ENCODE data around the gene PODXL2.

The PODXL2 gene

DNA sequence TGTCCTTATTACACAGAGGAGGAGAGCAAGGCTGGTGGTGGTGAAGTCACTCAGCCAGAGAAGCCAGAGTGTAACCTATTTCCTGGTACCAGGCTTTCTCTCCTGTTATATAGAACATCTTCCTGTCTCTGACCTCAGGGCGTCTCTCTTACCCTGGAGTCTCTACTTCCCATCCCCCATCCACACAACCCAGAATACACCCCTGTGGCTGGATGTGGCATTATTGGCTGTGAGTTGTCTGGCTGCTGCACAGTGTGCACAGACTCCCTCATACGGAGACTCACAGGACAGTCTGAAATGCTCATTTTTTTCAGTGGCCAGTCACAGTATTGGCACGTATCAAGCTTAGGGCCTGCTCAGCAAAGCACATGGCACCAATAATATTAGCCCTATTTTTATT lies 8.6 kb downstream of the PODXL2 start:
- H3K36me3 ChIP-seq (ENCODE audit: insufficient read depth): no peaks in the 10 kb centered on the region
- H3K4me1 ChIP-seq (ENCODE audit: low read depth, poor library complexity, severe bottlenecking): peaks cover 15% of the 10 kb centered on the region
- TF ChIP-seq, protein P1, sequence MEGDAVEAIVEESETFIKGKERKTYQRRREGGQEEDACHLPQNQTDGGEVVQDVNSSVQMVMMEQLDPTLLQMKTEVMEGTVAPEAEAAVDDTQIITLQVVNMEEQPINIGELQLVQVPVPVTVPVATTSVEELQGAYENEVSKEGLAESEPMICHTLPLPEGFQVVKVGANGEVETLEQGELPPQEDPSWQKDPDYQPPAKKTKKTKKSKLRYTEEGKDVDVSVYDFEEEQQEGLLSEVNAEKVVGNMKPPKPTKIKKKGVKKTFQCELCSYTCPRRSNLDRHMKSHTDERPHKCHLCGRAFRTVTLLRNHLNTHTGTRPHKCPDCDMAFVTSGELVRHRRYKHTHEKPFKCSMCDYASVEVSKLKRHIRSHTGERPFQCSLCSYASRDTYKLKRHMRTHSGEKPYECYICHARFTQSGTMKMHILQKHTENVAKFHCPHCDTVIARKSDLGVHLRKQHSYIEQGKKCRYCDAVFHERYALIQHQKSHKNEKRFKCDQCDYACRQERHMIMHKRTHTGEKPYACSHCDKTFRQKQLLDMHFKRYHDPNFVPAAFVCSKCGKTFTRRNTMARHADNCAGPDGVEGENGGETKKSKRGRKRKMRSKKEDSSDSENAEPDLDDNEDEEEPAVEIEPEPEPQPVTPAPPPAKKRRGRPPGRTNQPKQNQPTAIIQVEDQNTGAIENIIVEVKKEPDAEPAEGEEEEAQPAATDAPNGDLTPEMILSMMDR (conservative IDR thresholded peaks at IDR 0.05; ENCODE audit: low read depth, low read length): no peak
- no peaks in the 10 kb centered on the region for H4K20me1 ChIP-seq (ENCODE audit: insufficient read depth)
- no peak overlapping the region for H3K27ac ChIP-seq
- no peak overlapping the region for H2AFZ ChIP-seq (ENCODE audit: low read depth)
- no peak overlapping the region for H3K9ac ChIP-seq
- H3K27me3 ChIP-seq (ENCODE audit: insufficient read depth, low read depth): no peaks in the 10 kb centered on the region
- H3K4me3 ChIP-seq (IDR thresholded peaks at IDR 0.05; ENCODE audit: insufficient read depth, low read depth, low read length): no peak overlapping the region
- no peaks in the 10 kb centered on the region for H3K79me2 ChIP-seq (ENCODE audit: insufficient read depth, low read depth)
- H3K4me2 ChIP-seq: no peak overlapping the region

DNA sequence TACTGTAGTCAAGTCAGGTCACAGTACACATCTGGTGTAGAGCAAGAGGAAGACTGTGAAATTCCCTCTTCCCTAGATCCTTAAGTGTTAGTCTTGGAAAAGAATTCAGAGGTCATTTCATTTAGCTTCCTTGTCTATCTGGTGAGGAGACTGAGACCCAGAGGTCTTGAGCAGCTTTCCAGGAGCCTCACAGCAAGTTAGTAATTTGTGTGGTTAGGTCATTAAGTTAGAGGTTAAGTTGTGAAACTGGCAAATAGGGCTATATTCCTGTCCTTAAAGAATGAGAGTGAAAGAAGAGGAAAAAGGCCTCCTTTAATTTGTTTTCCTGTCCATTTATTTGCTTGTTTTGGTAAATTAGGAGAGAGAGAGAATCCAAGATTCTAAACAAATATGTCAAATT lies 9.0 kb downstream of the PODXL2 start:
- Histone ChIP-seq H3K4me2 (no peak overlapping the region), H3K36me3 (ENCODE audit: insufficient read depth) (no peaks in the 10 kb centered on the region), H3K9ac (no peak overlapping the region), H2AFZ (ENCODE audit: low read depth) (no peak overlapping the region), H3K79me2 (ENCODE audit: insufficient read depth, low read depth) (no peaks in the 10 kb centered on the region), H3K4me1 (ENCODE audit: low read depth, poor library complexity, severe bottlenecking) (peaks cover 15% of the 10 kb centered on the region), H4K20me1 (ENCODE audit: insufficient read depth) (no peaks in the 10 kb centered on the region), H3K27ac (no peak overlapping the region), H3K27me3 (ENCODE audit: insufficient read depth, low read depth) (no peaks in the 10 kb centered on the region), H3K4me3 (IDR thresholded peaks at IDR 0.05; ENCODE audit: insufficient read depth, low read depth, low read length) (no peak overlapping the region)
- TF ChIP-seq, protein P1 (conservative IDR thresholded peaks at IDR 0.05; ENCODE audit: low read depth, low read length): no peak

- TF ChIP-seq, protein P1 (conservative IDR thresholded peaks at IDR 0.05; ENCODE audit: low read depth, low read length): no peak
- H3K4me1 ChIP-seq (ENCODE audit: low read depth, poor library complexity, severe bottlenecking): peaks cover 15% of the 10 kb centered on the region
- H4K20me1 ChIP-seq (ENCODE audit: insufficient read depth): no peaks in the 10 kb centered on the region
- H3K4me2 ChIP-seq: no peak overlapping the region
- H3K27ac ChIP-seq: no peak overlapping the region
- H3K79me2 ChIP-seq (ENCODE audit: insufficient read depth, low read depth): no peaks in the 10 kb centered on the region
- H3K36me3 ChIP-seq (ENCODE audit: insufficient read depth): no peaks in the 10 kb centered on the region
- H3K4me3 ChIP-seq (IDR thresholded peaks at IDR 0.05; ENCODE audit: insufficient read depth, low read depth, low read length): no peak overlapping the region
- no peak overlapping the region for H3K9ac ChIP-seq
- no peak overlapping the region for H2AFZ ChIP-seq (ENCODE audit: low read depth)
- no peaks in the 10 kb centered on the region for H3K27me3 ChIP-seq (ENCODE audit: insufficient read depth, low read depth)
Observed at GRCh38 chr3:127639173-127640041, 10.4 kb downstream of the PODXL2 start.

DNA sequence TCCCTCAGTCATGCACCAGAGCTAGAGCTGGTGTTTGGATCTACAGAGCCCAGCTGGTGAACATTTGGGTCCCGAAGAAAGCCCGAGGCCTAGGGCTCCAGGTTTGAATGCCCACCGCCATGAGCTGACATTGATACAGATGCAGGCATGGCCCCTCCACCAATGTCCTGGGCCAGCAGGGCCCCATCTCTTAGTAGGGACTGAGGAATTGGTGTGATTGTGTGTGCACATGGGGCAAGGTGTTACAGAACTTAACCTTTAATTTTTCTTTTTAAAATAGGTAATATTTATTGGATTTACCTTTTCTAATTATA lies 11.0 kb downstream of the PODXL2 start:
- Histone ChIP-seq H3K4me2 (no peak overlapping the region), H4K20me1 (ENCODE audit: insufficient read depth) (no peaks in the 10 kb centered on the region), H3K79me2 (ENCODE audit: insufficient read depth, low read depth) (no peaks in the 10 kb centered on the region), H3K27ac (no peak overlapping the region), H2AFZ (ENCODE audit: low read depth) (no peak overlapping the region), H3K27me3 (ENCODE audit: insufficient read depth, low read depth) (no peaks in the 10 kb centered on the region), H3K4me3 (IDR thresholded peaks at IDR 0.05; ENCODE audit: insufficient read depth, low read depth, low read length) (no peak overlapping the region), H3K36me3 (ENCODE audit: insufficient read depth) (no peaks in the 10 kb centered on the region), H3K9ac (no peak overlapping the region), H3K4me1 (ENCODE audit: low read depth, poor library complexity, severe bottlenecking) (peaks cover 15% of the 10 kb centered on the region)
- TF ChIP-seq, protein P1 (conservative IDR thresholded peaks at IDR 0.05; ENCODE audit: low read depth, low read length): no peak
